ENCODE data around the gene ZNF236.

ZNF236 gene

DNA sequence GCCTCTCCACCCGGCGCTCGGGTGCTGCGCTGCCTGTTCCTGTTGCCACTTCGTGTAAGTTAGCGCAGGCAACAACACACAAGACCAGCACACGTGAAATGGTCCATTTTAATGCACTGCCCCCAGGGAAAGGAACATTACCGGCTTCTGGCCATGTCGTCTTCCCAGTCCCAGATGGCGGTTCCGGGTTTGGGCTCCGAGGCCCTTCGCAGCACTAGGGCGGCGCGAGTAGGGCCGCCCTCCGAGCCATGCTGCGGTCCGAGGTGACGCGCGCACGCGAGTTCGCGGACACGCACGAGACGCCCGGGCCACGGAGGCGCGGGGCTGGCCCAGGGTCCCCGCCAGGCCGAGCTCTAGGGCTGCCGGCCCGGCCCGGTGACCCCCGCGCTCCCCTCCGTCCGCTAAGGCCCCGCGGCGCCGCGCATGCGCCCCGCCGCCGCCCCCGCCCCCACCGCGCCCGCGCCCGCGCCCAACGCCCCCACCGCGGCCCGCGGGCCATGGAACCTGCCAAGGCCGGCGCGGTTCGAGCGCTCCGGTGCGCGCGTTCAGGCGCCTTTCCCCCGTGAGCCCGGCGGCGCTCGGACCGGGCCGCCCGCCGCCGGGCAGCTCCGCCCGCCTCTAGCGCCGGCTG lies 367 bp upstream of the ZNF236 start:
- no peak for DNase-seq (ENCODE audit: low read depth)

DNA sequence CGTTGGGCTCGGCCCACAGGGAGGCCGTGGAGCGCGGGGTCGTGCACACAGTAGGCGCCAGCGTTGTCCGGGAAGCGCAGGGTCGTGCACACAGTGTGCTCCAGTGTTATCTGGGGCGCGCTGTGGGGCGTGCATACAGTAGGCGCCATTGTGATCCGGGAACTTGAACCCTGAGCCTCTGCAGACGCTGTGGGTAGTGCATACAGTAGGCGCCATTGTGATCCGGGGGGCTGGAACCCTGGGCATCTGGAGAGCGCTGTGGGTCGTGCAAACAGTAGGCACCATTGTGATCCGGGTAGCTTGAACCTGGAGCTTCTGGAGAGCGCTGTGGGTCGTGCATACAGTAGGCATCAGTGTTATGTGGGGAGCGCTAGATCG lies 793 bp downstream of the ZNF236 start:
- DNase-seq (ENCODE audit: low read depth), result no peak

DNA sequence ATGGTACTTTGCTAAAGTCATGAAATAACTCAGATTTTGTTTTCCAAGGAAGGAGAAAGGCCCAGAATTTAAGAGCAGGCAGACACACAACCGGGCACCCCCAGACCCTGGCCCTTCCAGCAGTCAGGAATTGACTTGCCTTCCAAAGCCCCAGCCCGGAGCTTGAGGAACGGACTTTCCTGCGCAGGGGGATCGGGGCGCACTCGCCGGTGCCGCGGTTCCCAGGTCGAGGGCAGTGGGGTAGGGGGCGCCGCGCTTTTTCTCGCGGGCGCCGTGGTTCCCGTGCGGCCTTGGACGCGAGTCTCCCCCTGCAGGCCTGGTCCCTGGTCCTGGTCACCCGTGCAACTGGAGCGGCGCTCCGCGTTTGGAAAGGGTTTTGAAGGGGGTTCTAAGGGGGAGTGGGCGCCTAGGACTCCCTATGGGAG lies 1.2 kb downstream of the ZNF236 start:
- no peak for DNase-seq (ENCODE audit: low read depth)

DNA sequence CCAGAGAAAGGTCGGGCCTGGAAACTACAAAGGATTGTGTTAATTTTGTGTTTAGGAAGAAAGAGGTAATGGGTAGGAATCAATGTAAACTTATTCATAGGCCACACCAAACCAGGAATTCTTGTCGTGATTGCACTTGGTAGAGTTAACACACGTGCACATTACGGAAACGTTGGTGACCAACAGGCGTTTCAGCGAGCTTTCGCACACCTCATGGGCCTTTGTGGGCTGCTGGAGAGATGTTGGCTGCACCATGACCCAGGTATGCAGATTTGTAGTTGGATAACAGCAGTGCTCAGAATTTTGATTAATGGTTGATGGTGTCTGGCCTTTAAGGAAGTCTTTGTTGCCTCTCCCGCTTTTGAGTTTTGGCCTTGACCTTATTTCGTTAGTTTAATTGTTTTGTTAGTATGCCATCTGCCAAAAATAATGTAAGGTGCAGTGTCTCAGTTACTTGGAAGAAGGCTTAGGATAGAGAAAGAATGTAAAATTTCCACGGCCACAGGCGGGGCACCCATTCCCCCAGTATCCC lies 1.9 kb downstream of the ZNF236 start:
- DNase-seq (ENCODE audit: low read depth), result no peak

DNA sequence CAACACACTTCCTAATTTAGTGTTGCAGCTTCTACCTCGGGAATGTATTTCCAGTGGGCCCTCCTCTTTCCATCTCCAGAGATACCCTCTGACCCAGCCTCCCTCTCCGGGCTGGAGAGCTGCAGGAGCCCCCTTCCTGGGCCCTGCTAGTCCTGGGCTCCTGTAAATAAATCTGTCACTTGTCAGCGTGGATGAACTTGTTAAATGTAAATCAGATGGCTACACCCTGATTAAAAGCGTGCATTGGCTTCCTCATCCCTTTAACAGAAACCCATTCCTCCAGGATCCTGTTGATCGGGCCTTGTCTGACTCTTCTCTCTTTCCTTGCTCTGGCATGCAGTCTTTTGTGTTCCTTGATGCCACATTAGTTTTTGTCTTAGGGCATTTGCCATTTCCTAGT lies 2.4 kb downstream of the ZNF236 start:
- DNase-seq (ENCODE audit: low read depth), result no peak

DNA sequence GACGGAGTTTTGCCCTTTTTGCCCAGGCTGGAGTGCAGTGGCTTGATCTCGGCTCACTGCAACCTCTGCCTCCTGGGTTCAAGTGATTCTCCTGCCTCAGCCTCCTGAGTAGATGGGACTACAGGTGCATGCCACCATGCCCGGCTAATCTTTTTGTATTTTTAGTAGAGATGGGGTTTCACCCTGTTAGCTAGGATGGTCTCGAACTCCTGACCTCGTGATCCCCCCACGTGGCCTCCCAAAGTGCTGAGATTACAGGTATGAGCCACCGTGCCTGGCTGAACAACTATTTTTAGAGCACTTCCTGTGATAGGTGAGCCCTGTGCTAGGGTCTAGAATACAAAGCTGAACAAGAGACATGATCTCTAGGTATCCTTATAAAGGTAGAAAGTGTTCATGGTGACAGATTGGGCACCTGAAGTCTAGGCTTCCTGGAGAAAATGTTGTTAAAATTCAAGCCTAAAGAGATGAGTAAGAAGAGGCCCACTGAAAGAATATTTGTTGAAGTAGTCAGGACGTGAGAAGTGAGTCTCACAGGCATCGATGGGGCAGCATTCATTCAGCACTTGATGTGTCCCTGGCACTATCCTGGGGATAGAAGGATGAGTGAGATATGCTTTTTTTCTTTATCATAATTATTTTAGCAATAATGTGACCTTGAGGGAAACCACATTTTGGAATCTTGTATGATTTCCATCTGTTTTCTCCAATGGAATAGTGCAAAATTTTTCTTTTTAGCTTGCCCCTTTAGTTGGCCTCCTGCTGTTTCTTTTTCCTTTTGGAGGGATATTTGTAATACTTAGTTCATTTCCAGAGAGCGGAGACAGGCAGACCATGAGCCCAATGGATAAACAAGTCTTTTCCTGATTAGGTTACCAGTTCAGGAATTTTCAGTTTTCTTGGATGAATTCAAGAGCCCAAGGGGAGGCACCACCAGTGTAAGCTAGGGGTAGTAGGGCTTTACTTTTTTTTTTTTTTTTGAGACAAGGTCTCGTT lies 5.1 kb downstream of the ZNF236 start:
- DNase-seq (ENCODE audit: low read depth), result no peak

DNA sequence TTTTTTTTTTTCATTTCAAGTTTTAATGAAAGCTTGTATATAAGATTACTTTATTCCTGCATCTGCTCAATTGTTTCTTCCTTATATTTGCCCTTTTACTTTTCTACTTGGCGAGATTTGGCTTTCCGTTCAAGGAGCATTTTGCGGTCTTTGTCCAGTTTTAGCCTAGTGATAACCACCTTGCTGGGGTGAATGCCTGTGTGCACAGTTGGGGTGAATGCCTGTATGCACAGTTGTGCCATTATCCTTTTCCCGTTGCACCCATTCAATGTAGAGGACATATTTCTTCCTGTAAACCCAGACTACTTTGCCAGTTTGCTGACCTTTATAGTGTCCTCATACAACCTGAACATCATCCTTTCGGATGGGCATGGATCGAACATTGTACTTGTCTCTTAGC lies 12.0 kb downstream of the ZNF236 start:
- DNase-seq (ENCODE audit: low read depth), result no peak

DNA sequence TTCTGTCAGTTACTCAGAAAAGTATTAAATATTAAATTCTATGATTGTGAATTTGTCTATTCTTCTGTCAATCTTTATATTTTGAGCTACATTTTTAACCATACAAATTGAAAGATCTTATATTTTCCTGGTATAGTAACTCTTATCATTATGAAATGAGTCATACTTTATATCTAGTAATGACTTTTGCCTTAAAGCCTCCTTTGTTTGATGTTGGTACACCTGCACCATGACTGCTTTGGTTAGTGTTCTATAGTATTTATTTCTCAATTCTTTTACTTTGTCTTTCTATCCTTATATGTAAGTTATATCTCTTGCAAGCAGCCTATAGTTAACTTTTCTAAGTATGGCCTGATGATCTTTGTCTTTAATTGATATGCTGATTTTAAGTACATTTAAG lies 13.0 kb downstream of the ZNF236 start:
- DNase-seq (ENCODE audit: low read depth), result no peak

DNA sequence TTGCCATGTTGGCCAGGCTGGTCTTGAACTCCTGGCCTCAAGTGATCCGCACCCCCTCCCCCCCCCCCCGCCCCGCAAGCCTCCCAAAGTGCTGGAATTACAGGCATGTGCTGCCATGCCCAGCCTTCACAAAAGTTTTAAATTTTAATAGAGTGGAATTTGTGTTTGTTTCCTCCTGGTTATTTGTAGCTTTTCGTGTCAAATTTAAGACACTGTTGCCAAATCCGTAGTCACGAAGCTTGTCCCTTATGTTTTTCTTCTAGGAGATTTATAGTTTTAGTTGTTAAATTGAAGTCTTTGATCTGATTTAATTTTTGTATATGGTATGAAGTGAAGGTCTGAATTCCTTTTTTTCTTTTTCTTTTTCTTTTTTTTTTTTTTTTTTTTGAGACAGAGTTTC lies 14.7 kb downstream of the ZNF236 start:
- peak; percentile 38 for DNase-seq (ENCODE audit: low read depth)

DNA sequence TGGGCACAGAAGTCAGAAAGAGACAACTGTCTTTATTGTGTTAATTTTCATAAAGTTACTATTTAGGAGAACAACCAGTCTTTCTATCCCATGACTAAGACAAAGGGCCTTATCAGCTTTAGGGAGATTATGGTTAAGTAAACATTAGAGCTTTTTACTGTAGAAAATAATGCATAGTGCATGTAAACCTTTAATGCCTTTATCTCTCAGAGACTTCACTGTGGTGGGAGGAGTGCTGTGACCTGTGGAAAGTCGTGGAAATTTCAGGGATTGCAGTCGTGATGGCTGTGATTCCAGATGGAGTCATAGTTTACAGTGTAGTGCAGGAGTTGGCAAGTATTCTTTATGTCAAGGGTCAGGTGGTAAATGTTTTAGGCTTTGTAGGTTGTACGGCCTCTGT lies 15.8 kb downstream of the ZNF236 start:
- no peak for DNase-seq (ENCODE audit: low read depth)

DNA sequence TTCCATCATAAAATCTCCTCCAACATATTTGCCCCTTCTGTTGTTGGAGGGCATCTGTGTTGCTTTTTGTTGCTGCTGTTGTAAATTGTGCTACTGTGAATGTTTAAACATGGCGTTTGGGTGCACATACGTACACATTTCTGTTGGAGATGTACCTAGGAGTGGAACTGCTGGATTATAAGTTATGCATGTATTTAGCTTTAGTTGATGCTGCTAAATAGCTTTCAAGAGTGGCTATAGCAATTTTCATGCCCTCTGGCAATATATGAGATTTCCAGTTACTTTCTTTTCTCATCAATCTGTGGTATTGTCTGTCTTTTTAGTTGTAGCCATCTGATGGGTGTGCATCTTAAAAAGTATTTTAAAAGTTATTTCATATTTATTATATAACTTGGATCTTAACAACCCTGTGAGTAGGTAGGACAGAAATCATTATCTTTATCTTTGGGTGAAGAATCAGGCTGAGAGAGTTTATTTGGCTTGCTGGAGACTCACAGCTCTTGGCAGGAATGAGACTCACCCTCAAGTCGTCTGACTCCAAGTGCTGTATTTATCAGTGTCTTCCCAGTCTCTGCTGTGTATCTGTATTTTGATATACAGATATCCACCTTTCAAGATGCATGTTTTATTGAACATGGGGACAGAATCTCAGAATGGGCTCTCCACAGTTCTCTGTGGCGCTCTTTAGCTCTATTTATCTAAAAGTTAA lies 16.9 kb downstream of the ZNF236 start:
- DNase-seq (ENCODE audit: low read depth), result no peak

DNA sequence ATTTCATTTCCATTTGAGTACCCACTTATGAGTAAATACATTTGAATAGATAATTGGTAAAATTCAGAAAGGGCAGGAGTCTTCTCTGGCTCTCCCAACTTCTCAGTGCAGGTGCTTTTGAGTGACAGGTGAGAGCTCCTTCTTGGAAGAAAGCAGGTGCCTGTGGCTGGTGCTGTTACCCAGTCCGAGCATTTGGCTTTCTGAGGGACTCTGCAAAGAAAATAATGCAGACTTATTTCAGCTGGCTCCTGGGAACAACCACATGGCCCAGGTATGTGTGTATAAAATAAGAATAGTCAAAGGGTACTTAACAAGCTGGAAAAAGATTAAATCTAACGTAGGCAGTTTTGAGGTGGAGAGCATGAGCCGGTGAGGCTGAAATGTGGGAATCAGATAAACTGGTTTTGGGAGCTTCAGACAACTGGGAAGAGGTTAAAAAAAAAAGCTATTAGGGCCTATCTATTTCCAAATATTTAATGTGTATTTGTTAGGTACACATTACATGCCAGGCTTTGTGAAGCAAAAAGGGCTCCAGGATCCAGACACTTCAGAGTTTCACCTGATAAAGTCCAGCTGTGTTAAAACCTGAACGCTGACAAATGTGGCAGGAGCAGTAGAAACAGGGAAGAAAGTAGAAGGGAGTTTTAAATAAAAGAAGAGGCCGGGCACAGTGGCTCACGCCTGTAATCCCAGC lies 20.6 kb downstream of the ZNF236 start:
- no peak for DNase-seq (ENCODE audit: low read depth)

DNA sequence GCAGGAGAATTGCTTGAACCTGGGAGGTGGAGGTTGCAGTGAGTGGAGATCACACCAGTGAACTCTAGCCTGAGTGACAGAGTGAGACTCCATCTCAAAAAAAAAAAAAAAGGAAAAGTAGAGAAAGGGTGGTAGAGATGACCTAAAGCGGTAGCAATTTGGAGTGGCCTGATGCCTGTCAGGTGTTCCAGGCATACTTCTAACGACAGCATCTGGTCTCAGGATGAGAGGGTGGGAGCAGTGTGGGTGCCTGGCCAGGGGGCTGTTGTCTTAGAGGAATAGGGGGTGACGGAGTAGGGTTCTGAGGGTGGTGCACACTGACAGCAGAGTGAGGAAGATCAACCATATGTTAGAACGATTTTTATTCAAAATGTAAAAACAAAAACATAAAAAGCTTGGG lies 21.8 kb downstream of the ZNF236 start:
- no peak for DNase-seq (ENCODE audit: low read depth)

DNA sequence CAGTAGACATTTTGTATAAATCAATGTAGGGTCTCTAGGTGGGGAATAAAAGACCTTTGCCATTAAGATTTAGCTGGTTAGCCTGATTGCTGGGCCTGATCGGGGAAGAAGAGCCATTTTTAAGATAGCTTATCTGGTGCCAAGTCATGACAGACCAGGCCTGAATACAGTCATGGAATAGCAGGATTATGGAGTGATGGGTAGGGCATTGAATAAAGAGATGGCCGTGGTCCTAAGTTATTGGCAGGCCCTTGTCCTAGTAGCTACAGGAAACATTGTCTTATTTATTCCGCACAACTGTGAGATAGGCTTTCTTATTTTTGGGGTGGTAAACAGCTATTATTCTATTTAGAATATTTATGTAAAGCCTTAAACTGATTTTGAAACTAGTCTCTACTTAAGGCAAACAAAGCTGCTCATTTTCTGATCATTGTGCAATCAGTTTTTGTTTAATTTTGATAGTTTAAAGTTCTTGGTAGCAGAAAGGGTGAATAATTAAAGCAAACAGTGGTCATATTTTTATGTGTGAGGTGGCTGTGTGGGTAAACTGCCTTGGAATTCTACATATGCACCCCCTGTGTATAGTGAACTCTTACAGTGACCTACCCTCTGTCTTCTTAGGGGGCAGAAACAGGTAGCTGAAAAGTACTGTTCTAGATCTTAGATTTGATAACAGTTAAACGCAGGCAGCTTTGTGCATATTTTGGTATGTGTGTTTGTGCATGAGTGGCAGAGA lies 22.6 kb downstream of the ZNF236 start:
- no peak for DNase-seq (ENCODE audit: low read depth)

DNA sequence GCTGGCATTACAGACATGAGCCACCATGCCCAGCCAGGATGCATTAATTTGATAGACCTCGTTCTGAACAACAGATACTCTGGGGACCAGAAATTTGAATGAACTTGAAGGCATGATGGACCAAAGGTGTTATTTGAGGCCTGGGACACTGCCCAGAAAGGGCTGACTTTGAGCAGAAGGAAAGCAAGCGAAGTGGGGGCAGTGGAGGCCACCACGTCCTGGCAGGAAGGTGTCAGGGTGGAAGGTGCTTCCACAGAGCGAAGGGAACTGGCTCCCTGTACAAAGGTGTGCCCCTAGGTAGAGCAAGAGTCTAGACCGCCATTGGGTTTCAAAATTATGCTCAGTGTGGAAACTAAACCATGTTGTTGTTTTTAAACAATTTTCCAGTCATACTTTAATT lies 23.9 kb downstream of the ZNF236 start:
- no peak for DNase-seq (ENCODE audit: low read depth)

DNA sequence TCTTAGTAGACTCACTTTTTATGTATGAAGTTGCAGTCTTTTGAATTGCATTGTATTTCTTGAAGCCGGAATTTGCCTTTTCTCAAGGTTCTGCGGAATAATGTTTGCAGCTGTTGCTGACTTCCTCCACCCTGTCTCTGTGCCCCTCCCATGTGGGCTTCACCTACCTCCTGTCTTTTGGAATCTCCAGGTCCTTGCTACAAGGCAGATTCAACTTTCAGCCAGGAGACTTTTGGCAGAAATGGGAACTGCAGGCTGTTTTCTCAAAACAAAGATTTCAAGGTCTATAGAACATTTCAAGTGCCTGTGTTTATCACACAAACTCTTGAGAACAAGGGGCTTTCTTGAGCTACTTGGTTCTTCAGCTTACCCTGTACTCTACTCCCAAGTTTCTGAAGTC lies 25.6 kb downstream of the ZNF236 start:
- no peak for DNase-seq (ENCODE audit: low read depth)

DNA sequence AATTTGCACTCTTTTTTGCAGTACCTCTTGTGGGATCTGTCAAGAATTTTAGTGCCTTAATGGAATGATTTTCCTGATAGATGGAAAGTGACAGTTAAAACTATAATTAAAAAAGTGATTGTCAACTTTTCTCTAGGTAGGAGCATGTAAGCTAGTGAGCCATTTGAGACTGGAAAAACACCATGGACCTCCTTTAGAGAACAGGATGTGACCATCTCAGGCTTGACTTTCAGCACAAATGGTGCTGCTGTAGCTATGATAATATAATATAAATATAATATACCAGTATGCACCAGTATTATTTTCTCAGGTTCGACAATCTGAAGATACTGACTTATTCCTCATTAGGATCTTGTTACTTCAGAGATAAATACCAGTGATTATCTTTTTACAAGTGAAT lies 27.8 kb downstream of the ZNF236 start:
- DNase-seq (ENCODE audit: low read depth), result no peak

DNA sequence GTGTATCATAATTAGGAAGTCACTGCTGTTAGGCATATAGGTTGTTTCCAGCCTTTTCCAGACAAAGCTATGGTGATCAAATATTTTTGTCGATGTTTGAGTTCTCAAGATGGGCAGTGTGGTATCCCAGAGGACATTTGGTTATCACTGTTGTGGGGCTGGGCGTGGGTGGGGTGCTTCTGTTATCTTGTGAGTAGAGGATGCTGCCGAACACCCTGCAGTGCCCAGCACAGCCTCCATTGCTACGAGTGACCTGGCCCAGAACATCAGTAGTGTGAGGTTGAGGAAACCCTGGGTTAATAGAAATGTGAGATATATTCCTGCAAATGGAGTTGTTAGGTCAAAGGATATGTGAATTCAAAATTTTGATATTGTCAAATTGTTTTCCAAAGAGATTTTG lies 33.2 kb downstream of the ZNF236 start:
- no peak for DNase-seq (ENCODE audit: low read depth)

DNA sequence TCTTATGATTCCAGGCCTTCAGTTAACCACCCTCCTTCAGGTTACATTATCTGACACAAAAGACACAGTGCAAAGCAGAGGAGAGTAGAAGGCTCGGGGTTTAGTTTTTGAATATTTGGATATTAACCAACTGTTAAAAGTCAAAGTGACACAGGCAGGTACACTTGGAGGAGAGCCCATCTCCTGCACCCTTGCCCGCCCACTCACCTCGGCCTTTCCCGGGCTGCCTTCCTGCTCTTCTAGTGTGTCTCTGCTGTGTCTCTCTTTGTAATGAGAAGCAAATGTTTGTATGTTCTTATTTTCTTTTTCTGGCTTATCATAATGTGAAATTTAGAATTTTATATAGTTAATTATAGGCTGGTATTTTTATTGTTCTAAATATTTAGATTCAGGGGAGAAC lies 35.1 kb downstream of the ZNF236 start:
- no peak for DNase-seq (ENCODE audit: low read depth)

DNA sequence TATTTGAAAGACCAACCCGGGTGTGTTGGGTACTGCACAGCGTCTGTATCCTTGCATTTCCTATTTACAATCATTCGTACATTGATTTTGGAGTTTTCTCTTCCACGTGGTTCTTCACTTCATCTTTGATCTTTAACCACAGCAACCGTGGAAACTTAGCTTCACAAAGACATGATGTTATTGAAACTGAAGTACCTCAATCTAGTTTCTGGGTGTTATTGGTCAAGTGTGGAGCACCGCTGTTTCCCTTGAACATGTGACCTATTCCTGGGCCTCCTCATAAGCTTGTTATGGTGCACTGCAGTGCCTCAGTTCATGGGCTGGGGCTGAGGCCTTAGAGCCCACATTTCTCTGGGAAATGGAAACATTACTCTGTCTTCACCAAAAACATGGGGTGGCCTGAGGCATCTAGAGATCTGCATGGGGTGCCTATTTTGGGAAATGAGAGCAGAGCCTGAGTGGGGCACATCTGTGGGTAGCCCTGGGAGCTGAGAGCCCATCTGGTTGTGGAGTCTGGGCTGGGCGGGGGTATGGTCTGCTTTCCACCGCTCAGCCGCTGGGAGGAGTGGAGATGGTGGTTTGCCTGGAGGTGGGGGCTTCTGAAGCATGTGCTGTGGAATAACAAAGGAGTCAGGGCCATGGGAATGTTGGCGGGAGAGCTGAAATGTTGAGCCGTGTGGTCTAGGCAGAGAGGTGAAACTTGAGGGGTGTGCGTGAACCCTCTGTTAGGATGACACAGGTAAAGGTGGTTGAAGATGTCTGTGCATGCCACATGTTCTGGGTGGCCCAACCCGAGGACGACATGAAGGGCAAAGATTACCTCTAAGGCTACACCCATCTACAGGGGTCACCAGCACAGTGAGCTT lies 37.4 kb downstream of the ZNF236 start:
- no peak for DNase-seq (ENCODE audit: low read depth)

Data from GM04503 (cell line).